KMS-11 (cell line): ENCODE results near the gene RASSF10.

Source experiments
- H2AFZ ChIP-seq: fragments of 200-600 bp; sonication (generic); 2 replicates; pipeline ENCODE4 v1.6.1; 2016; ENCODE audit warnings: antibody characterized with exemption, mixed run types, low read depth
- H3K27ac ChIP-seq: fragments of 200-600 bp; sonication (generic); 2 replicates; pipeline ENCODE4 v1.6.1; 2016; ENCODE audit warnings: mild to moderate bottlenecking, mixed run types
- H3K27me3 ChIP-seq: fragments of 200-600 bp; sonication (generic); 2 replicates; pipeline ENCODE4 v1.6.1; 2017; ENCODE audit warnings: mild to moderate bottlenecking, low read depth, mixed run types, moderate library complexity; ENCODE audit not compliant: insufficient read depth
- H3K36me3 ChIP-seq: fragments of 200-600 bp; sonication (generic); 2 replicates; pipeline ENCODE4 v1.6.1; 2017; ENCODE audit warnings: mild to moderate bottlenecking, mixed run types; ENCODE audit not compliant: insufficient read depth
- H3K4me1 ChIP-seq: fragments of 200-600 bp; sonication (generic); 2 replicates; pipeline ENCODE4 v1.6.1; 2016; ENCODE audit warnings: mild to moderate bottlenecking, low read depth, mixed run types; ENCODE audit not compliant: poor library complexity, severe bottlenecking
- H3K4me2 ChIP-seq: fragments of 200-600 bp; sonication (generic); 2 replicates; pipeline ENCODE4 v1.7.0; 2016; ENCODE audit warnings: mild to moderate bottlenecking, mixed run types
- H3K4me3 ChIP-seq: fragments of 200-600 bp; sonication (generic); IDR thresholded peaks from 2 replicates; pipeline ENCODE4 v1.6.1; 2017; ENCODE audit warnings: low read depth, low read length, mixed read lengths; ENCODE audit not compliant: insufficient read depth
- H3K79me2 ChIP-seq: fragments of 200-600 bp; sonication (generic); 2 replicates; pipeline ENCODE4 v1.6.1; 2016; ENCODE audit warnings: low read depth, mixed run types; ENCODE audit not compliant: insufficient read depth
- H3K9ac ChIP-seq: fragments of 200-600 bp; sonication (generic); 2 replicates; pipeline ENCODE4 v1.6.1; 2016; ENCODE audit warnings: mild to moderate bottlenecking, mixed run types
- H4K20me1 ChIP-seq: fragments of 200-600 bp; sonication (generic); 2 replicates; pipeline ENCODE4 v1.6.1; 2016; ENCODE audit warnings: mild to moderate bottlenecking, mixed run types; ENCODE audit not compliant: insufficient read depth
- TF ChIP-seq, protein P1 (sequence below): fragments of 200-600 bp; sonication (generic); conservative IDR thresholded peaks from 2 replicates; pipeline ENCODE4 v1.6.1; 2017; ENCODE audit warnings: low read depth, mild to moderate bottlenecking, antibody characterized with exemption, low read length, moderate library complexity, mixed read lengths

RASSF10 gene

DNA sequence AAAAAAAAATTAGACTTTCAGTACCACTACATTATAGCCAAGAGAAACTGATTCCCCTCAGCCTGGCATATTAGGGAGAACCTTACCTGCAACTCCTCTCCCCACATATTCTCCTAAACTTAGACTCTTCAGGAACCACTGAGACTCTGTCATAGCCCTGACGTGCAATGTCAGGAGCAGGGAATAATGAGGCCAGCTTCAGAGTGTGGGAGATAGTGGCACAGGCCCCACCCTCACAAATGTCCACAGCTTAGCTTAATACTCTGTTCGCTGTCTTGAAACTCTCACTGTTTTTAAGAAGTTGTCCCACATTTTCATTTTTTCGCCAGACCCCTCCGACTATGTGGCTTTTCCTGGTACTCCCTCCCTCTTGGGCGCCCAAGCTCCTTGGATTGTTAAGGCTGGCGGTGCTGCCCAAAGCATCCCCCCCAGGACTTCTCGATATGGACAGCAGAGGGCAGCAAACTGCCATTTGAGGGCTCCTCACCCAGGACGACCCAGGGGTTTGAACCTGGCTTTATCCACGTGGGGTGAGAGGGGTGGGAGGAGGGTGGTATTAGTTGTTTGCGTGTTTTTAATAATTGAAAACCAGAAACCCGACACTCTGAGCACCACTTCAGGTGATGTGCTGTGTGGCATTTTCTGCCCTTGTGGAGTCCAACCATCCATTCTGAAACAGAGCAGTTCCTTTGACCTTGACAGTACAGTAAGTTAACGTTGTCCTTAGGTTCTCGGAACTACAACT is 45.2 kb upstream of the RASSF10 start:
- Histone ChIP-seq H3K36me3 (no peaks in the 10 kb centered on the region), H3K4me2 (no peak overlapping the region), H2AFZ (peak overlapping the region; percentile 25; the same call in 1 of the 2 replicates), H3K9ac (no peak overlapping the region), H3K27ac (no peak overlapping the region), H3K79me2 (no peaks in the 10 kb centered on the region), H3K4me1 (peaks cover 3% of the 10 kb centered on the region), H3K4me3 (no peak overlapping the region), H3K27me3 (no peaks in the 10 kb centered on the region), H4K20me1 (no peaks in the 10 kb centered on the region)
- TF ChIP-seq, protein P1, sequence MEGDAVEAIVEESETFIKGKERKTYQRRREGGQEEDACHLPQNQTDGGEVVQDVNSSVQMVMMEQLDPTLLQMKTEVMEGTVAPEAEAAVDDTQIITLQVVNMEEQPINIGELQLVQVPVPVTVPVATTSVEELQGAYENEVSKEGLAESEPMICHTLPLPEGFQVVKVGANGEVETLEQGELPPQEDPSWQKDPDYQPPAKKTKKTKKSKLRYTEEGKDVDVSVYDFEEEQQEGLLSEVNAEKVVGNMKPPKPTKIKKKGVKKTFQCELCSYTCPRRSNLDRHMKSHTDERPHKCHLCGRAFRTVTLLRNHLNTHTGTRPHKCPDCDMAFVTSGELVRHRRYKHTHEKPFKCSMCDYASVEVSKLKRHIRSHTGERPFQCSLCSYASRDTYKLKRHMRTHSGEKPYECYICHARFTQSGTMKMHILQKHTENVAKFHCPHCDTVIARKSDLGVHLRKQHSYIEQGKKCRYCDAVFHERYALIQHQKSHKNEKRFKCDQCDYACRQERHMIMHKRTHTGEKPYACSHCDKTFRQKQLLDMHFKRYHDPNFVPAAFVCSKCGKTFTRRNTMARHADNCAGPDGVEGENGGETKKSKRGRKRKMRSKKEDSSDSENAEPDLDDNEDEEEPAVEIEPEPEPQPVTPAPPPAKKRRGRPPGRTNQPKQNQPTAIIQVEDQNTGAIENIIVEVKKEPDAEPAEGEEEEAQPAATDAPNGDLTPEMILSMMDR: peak; percentile 88

DNA sequence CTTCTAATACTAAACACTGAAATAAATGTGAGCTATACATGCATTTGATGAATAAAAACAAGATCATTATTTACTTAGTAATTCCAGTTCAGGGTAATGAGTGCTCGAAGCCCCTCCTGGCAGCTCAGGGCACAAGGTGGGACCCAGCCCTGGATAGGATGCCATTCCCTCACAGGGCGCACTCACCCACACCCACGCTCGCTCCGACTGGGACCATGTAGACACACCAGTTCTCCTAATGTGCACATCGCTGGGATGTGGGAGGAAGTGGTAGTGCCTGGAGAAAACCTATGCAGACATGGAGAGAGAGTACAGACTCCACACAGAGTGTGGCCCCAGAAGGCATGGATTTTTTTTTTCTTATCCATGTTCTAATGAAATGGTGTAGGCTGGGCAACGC is 44.5 kb upstream of the RASSF10 start:
- Histone ChIP-seq H3K4me1 (peaks cover 3% of the 10 kb centered on the region), H4K20me1 (no peaks in the 10 kb centered on the region), H2AFZ (peak overlapping the region; percentile 25; the same call in 1 of the 2 replicates), H3K9ac (no peak overlapping the region), H3K27me3 (no peaks in the 10 kb centered on the region), H3K4me3 (no peak overlapping the region), H3K4me2 (no peak overlapping the region), H3K36me3 (no peaks in the 10 kb centered on the region), H3K79me2 (no peaks in the 10 kb centered on the region), H3K27ac (no peak overlapping the region)
- TF ChIP-seq, protein P1: no peak

DNA sequence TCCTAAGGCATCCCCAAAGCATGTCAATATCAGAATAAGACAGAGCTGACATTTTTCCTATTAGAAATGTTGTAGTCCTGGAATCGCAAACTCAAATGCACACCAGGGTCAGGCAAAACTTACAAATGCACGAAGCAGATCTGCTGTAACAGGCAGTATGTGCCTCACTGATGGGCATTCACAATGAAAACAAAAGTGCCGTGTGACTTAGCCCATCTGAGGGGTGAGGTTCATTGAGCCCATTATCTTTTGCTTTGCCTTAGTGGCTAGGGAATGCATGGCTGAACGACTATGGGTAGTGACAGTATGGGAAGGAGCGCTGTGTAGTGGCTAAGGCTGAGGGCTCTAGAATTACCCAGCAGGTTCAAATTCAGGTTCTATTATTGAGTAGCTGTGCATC is 43.1 kb upstream of the RASSF10 start:
- H4K20me1 ChIP-seq: no peaks in the 10 kb centered on the region
- H2AFZ ChIP-seq: no peak overlapping the region
- H3K4me1 ChIP-seq: peaks cover 2% of the 10 kb centered on the region
- H3K4me3 ChIP-seq: no peak overlapping the region
- TF ChIP-seq, protein P1: no peak
- no peak overlapping the region for H3K27ac ChIP-seq
- no peaks in the 10 kb centered on the region for H3K36me3 ChIP-seq
- H3K79me2 ChIP-seq: no peaks in the 10 kb centered on the region
- H3K4me2 ChIP-seq: no peak overlapping the region
- no peak overlapping the region for H3K9ac ChIP-seq
- H3K27me3 ChIP-seq: no peaks in the 10 kb centered on the region

DNA sequence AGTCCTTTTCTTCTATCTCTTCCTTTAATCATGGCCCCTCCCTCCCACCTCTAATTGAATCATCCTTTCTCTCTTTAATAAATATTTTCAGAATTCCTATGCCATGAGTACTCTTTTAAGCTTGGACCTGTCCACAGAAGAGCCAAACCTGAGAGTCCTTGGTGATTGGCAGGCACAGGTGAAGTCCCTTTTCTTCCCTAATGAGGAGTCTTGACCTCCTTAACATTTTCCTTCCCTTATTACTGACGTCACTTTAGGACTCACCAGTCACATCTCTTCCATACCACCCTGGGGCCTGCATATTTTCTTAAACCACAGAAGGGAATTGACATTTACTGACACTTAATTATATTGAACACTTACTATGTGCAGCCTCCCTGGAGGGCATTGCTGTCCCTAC is 41.0 kb upstream of the RASSF10 start:
- Histone ChIP-seq H3K79me2 (no peaks in the 10 kb centered on the region), H3K36me3 (no peaks in the 10 kb centered on the region), H3K27ac (no peak overlapping the region), H3K4me2 (no peak overlapping the region), H4K20me1 (no peaks in the 10 kb centered on the region), H3K9ac (no peak overlapping the region), H3K4me3 (no peak overlapping the region), H3K27me3 (no peaks in the 10 kb centered on the region), H2AFZ (no peak overlapping the region), H3K4me1 (no peaks in the 10 kb centered on the region)
- TF ChIP-seq, protein P1: no peak
